A549 (cell line): ENCODE results near the gene PRDM5. TPM values are rescaled to one million over a fixed set of nuclear protein-coding genes. Genes with fewer than 3 reads are reported as not detected.

Experiments used
- ATAC-seq, 2 experiments: fragments of 200-7000 bp in 1 of 2; fragments of >200 bp in 1 of 2; cut with Nextera tagmentation in 1 of 2; cut with Tn5 transposase in 1 of 2; 3 replicates each; pipeline versions ENCODE4 v1.8.0 to v1.9.1; 2018 to 2020; ENCODE audit warnings: mild to moderate bottlenecking in 1 of 2, moderate library complexity in 1 of 2
- CTCF ChIA-PET: fragments of 300-600 bp; sonication (Branson Sonifier 250); formaldehyde crosslinking; extraction: SDS; loops from one replicate; lab custom pipeline; 2021; ENCODE audit warnings: antibody characterized with exemption, inconsistent platforms; lab: Yijun Ruan, JAX
- POLR2A ChIA-PET: fragments of 350-600 bp; formaldehyde crosslinking; extraction: SDS; loops from one replicate; lab custom pipeline; 2021; ENCODE audit warnings: antibody characterized with exemption, inconsistent platforms; lab: Yijun Ruan, JAX
- DNase-seq, 2 experiments: peaks; one replicate each; pipeline versions ENCODE4 v3.0.0 to v3.0.0-alpha.2; 2011 to 2016; ENCODE audit warnings: low read depth in 1 of 2, low spot score in 1 of 2
- FAIRE-seq: peaks from 2 replicates; lab custom pipeline; 2011; peaks lifted over from hg19 to GRCh38; lab: Jason Lieb, UNC
- H3K27ac ChIP-seq, 2 experiments: fragments of >200 bp; sonication (Bioruptor Twin); formaldehyde crosslinking; 3 replicates each; pipeline ENCODE4 v1.5.1; 2016 to 2017
- H3K4me1 ChIP-seq: fragments of >200 bp; sonication (Bioruptor Twin); formaldehyde crosslinking; 3 replicates; pipeline ENCODE4 v1.6.1; 2016
- H3K4me2 ChIP-seq: fragments of >200 bp; sonication (Bioruptor Twin); formaldehyde crosslinking; 3 replicates; pipeline ENCODE4 v1.6.1; 2016
- H3K4me3 ChIP-seq: fragments of >200 bp; sonication (Bioruptor Twin); formaldehyde crosslinking; 3 replicates; pipeline ENCODE4 v1.5.1; 2016
- H3K9me3 ChIP-seq: fragments of >200 bp; sonication (Bioruptor Twin); formaldehyde crosslinking; 3 replicates; pipeline ENCODE4 v1.6.1; 2016
- CTCF ChIP-seq: fragments of >200 bp; sonication (Bioruptor Twin); formaldehyde crosslinking; IDR thresholded peaks from 3 replicates; pipeline ENCODE4 v1.5.1; 2016
- EHMT2 ChIP-seq: fragments of 200-600 bp; sonication (generic); IDR thresholded peaks from 2 replicates; pipeline ENCODE4 v1.6.1; 2016; ENCODE audit warnings: antibody characterized with exemption, low read depth, mild to moderate bottlenecking, moderate library complexity
- ESRRA ChIP-seq: fragments of 150-350 bp; IDR thresholded peaks from 2 replicates; pipeline ENCODE4 v1.6.1; 2014; ENCODE audit warnings: mild to moderate bottlenecking, low read length, borderline replicate concordance
- HDAC2 ChIP-seq: fragments of 200-600 bp; sonication (generic); IDR thresholded peaks from 2 replicates; pipeline ENCODE4 v1.6.1; 2016
- HEYL ChIP-seq: fragments of 250-450 bp; sonication (Bioruptor Pico); IDR thresholded peaks from 2 replicates; pipeline ENCODE4 v1.8.0; 2021; ENCODE audit warnings: mild to moderate bottlenecking, moderate library complexity
- HMGXB4 ChIP-seq: fragments of 250-450 bp; sonication (Bioruptor Pico); IDR thresholded peaks from 2 replicates; pipeline ENCODE4 v1.5.0; 2021; ENCODE audit warnings: mild to moderate bottlenecking, moderate library complexity, borderline replicate concordance
- HOXA7 ChIP-seq: fragments of 250-450 bp; sonication (Bioruptor Pico); IDR thresholded peaks from 2 replicates; pipeline ENCODE4 v1.5.0; 2020; ENCODE audit warnings: mild to moderate bottlenecking, moderate library complexity
- HOXB5 ChIP-seq: fragments of 250-450 bp; sonication (Bioruptor Pico); IDR thresholded peaks from 2 replicates; pipeline ENCODE4 v1.5.0; 2020; ENCODE audit warnings: mild to moderate bottlenecking, moderate library complexity
- JUNB ChIP-seq: fragments of >200 bp; sonication (Bioruptor Twin); formaldehyde crosslinking; IDR thresholded peaks from 2 replicates; pipeline ENCODE4 v1.6.1; 2016
- KDM1A ChIP-seq: fragments of 200-600 bp; sonication (generic); IDR thresholded peaks from 2 replicates; pipeline ENCODE4 v1.6.1; 2016; ENCODE audit warnings: low read depth, mild to moderate bottlenecking
- KDM5A ChIP-seq: fragments of 200-600 bp; sonication (generic); IDR thresholded peaks from 2 replicates; pipeline ENCODE4 v1.6.1; 2016; ENCODE audit warnings: antibody characterized with exemption, mild to moderate bottlenecking
- MAFK ChIP-seq: fragments of 450-650 bp; IDR thresholded peaks from 2 replicates; pipeline ENCODE4 v1.6.1; 2014; ENCODE audit not compliant: partially characterized antibody
- MAZ ChIP-seq: fragments of 150-350 bp; IDR thresholded peaks from 2 replicates; pipeline ENCODE4 v1.6.1; 2014; ENCODE audit warnings: antibody characterized with exemption, low read depth, low read length, borderline replicate concordance
- POLR2A ChIP-seq: IDR thresholded peaks from 2 replicates; pipeline ENCODE4 v1.6.1; 2012; ENCODE audit warnings: mild to moderate bottlenecking, low read length
- RARB ChIP-seq: fragments of 250-450 bp; sonication (Bioruptor Pico); IDR thresholded peaks from 2 replicates; pipeline ENCODE4 v1.8.0; 2021; ENCODE audit warnings: mild to moderate bottlenecking, moderate library complexity
- RCOR1 ChIP-seq: fragments of 150-350 bp; IDR thresholded peaks from 2 replicates; pipeline ENCODE4 v1.6.1; 2014; ENCODE audit warnings: antibody characterized with exemption, low read length, low read depth
- RFX5 ChIP-seq: fragments of 450-650 bp; IDR thresholded peaks from 2 replicates; pipeline ENCODE4 v1.7.1; 2014; ENCODE audit warnings: antibody characterized with exemption, mild to moderate bottlenecking, moderate library complexity
- SMC3 ChIP-seq: fragments of >200 bp; sonication (Bioruptor Twin); formaldehyde crosslinking; IDR thresholded peaks from 3 replicates; pipeline ENCODE4 v1.6.1; 2018; ENCODE audit warnings: inconsistent platforms
- SREBF2 ChIP-seq: fragments of 450-650 bp; IDR thresholded peaks from 2 replicates; pipeline ENCODE4 v1.6.1; 2014; ENCODE audit warnings: mild to moderate bottlenecking, moderate library complexity
- ZC3H11A ChIP-seq: fragments of 450-650 bp; IDR thresholded peaks from 2 replicates; pipeline ENCODE4 v1.6.1; 2014; ENCODE audit warnings: antibody characterized with exemption, mild to moderate bottlenecking
- ZFP36 ChIP-seq: fragments of 450-650 bp; IDR thresholded peaks from 2 replicates; pipeline ENCODE4 v1.6.1; 2014; ENCODE audit warnings: borderline replicate concordance; ENCODE audit not compliant: partially characterized antibody
- ZNF302 ChIP-seq: fragments of 250-450 bp; sonication (Bioruptor Pico); IDR thresholded peaks from 2 replicates; pipeline ENCODE4 v1.9.0; 2021; ENCODE audit warnings: inconsistent platforms, mild to moderate bottlenecking, moderate library complexity
- ZSCAN20 ChIP-seq: fragments of 250-450 bp; sonication (Bioruptor Pico); IDR thresholded peaks from 2 replicates; pipeline ENCODE4 v1.8.0; 2022; ENCODE audit warnings: mild to moderate bottlenecking, moderate library complexity
- WGBS: methylation state at CpG from one replicate; pipeline ENCODE4 v1.1.6; 2017; ENCODE audit errors: missing lambda C conversion rate; 5-methylcytosine and 5-hydroxymethylcytosine counted together
- polyA plus RNA-seq, 4 experiments: library from polyadenylated mRNA; depleted of rRNA in 3 of 4; stranded (reverse); fragments of >200 nt; fragmentation: RNase III in 1 of 4; extraction: RNeasy Plus Mini Kit Qiagen cat#74134 plus additional on column Dnase treatment in 1 of 4; gene quantifications; 2 replicates in 3 of 4; 3 replicates in 1 of 4; pipeline ENCODE4 v1.2.3, GENCODE V29; 2011 to 2017
- TF ChIP-seq, protein P1 (sequence below): fragments of 250-450 bp; sonication (Bioruptor Pico); IDR thresholded peaks from 2 replicates; pipeline ENCODE4 v1.5.0; 2020; ENCODE audit warnings: low read depth, mild to moderate bottlenecking, moderate library complexity

Gene PRDM5
- polyA plus RNA-seq, 2 of the 4 experiments (the other 2 are of a cell fraction), result 6.5 to 12.9 TPM

DNA sequence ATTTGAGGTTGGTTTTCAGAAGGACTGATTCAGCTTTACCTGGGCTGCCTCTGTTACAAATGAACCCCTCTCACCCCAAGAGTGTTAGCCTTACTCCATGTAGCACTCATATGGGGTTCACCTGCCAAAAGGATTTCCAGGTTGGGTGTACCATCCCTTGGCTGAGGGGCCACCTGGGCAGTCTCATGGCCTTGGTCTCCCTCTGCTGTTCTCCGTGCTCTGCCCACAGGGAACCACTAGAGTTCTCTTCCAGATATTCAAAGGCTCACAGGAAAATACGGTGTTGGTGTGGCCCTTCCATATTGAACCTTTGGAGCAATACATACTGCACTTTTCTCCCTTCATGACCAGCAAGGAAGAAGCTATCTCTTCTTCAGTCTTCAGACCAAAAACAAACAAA is 18.0 kb upstream of the PRDM5 start:
- CTCF ChIA-PET, result interaction anchor here (1.1 kb wide), 1 partner anchor 17 kb away, joined by 3 read pairs; no protein-coding TSS in a partner anchor
- H3K4me3 ChIP-seq, result no peak overlapping the region
- POLR2A ChIA-PET, result no interaction called here
- DNase-seq (no peak), ATAC-seq (0 out of 6 replicates have a peak, but pooled peaks of 1 of the 2 experiments have one; percentile 30), FAIRE-seq (no peak)
- TF ChIP-seq HMGXB4 (CRISPR knock-in tag), result no peak
- TF ChIP-seq MAFK, result no peak
- no peak for TF ChIP-seq ZC3H11A
- no peak for TF ChIP-seq ZSCAN20 (CRISPR knock-in tag)
- TF ChIP-seq JUNB, result no peak
- TF ChIP-seq HEYL (CRISPR knock-in tag), result no peak
- no peak for TF ChIP-seq SMC3
- TF ChIP-seq RCOR1, result no peak
- no peak for TF ChIP-seq EHMT2
- TF ChIP-seq CTCF, result no peak
- no peak for TF ChIP-seq RARB
- no peak for TF ChIP-seq HOXA7 (CRISPR knock-in tag)
- TF ChIP-seq POLR2A, result no peak
- TF ChIP-seq ZFP36, result no peak
- no peak for TF ChIP-seq HDAC2
- TF ChIP-seq, protein P1, sequence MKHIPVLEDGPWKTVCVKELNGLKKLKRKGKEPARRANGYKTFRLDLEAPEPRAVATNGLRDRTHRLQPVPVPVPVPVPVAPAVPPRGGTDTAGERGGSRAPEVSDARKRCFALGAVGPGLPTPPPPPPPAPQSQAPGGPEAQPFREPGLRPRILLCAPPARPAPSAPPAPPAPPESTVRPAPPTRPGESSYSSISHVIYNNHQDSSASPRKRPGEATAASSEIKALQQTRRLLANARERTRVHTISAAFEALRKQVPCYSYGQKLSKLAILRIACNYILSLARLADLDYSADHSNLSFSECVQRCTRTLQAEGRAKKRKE (CRISPR knock-in tag), result no peak
- no peak for TF ChIP-seq ZNF302
- TF ChIP-seq SREBF2, result no peak
- TF ChIP-seq ESRRA, result no peak
- no peak for TF ChIP-seq KDM5A
- 46% methylated on average over 1 of the region's 2 CpGs for WGBS
- H3K4me2 ChIP-seq, result no peak overlapping the region
- H3K9me3 ChIP-seq, result no peaks in the 10 kb centered on the region
- no peaks in the 10 kb centered on the region for H3K4me1 ChIP-seq
- H3K27ac ChIP-seq, result no peak overlapping the region

- DNase-seq, result no peak
- Histone ChIP-seq H3K9me3 (no peaks in the 10 kb centered on the region), H3K4me1 (no peaks in the 10 kb centered on the region), H3K27ac (no peak overlapping the region), H3K4me3 (no peak overlapping the region), H3K4me2 (no peak overlapping the region)
- CTCF ChIA-PET, result interaction anchor here (1.1 kb wide), 1 partner anchor 18 kb away, joined by 3 read pairs; no protein-coding TSS in a partner anchor
- POLR2A ChIA-PET, result no interaction called here
- no peak for ATAC-seq
- no peak for FAIRE-seq
- TF ChIP-seq HOXB5 (no peak), JUNB (no peak), ESRRA (no peak), KDM5A (no peak), HEYL (CRISPR knock-in tag) (no peak), HDAC2 (no peak), MAZ (no peak), KDM1A (no peak), EHMT2 (no peak), RFX5 (no peak)
- TF ChIP-seq, all 56 proteins: peak for 0
These were observed 17.2 kb upstream of the PRDM5 start for GRCh38 chr4:120939693-120940092.
